Hepatocyte (in vitro differentiated cells): ENCODE measurements around the gene ARHGEF10L. TPM values are rescaled to one million over a fixed set of nuclear protein-coding genes. Genes with fewer than 3 reads are reported as not detected.
A peak's percentile ranks its signal among the peaks of the same experiment; 100 is the strongest.

ENCODE experiments used
- DNase-seq: peaks from one replicate; pipeline ENCODE4 v3.0.0-alpha.2; 2016; ENCODE audit warnings: low spot score
- H2AFZ ChIP-seq: fragments of 200-600 bp; sonication (generic); 2 replicates; pipeline ENCODE4 v1.6.0; 2016; ENCODE audit warnings: antibody characterized with exemption, mild to moderate bottlenecking
- H3K27ac ChIP-seq: fragments of 200-600 bp; sonication (generic); 2 replicates; pipeline ENCODE4 v1.5.1; 2016; ENCODE audit warnings: mild to moderate bottlenecking
- H3K27me3 ChIP-seq: fragments of 200-600 bp; sonication (generic); 2 replicates; pipeline ENCODE4 v1.6.1; 2016
- H3K36me3 ChIP-seq: fragments of 200-600 bp; sonication (generic); replicated peaks from 2 replicates; pipeline ENCODE4 v1.5.1; 2016; ENCODE audit warnings: low read depth; ENCODE audit not compliant: insufficient read depth
- H3K4me1 ChIP-seq: fragments of 200-600 bp; sonication (generic); 2 replicates; pipeline ENCODE4 v1.5.1; 2016; ENCODE audit warnings: mild to moderate bottlenecking, moderate library complexity; ENCODE audit not compliant: insufficient read depth
- H3K4me2 ChIP-seq: fragments of 200-600 bp; sonication (generic); 2 replicates; pipeline ENCODE4 v1.6.0; 2016
- H3K4me3 ChIP-seq: fragments of 200-600 bp; sonication (generic); 2 replicates; pipeline ENCODE4 v1.5.1; 2016; ENCODE audit warnings: mild to moderate bottlenecking
- H3K79me2 ChIP-seq: fragments of 200-600 bp; sonication (generic); 2 replicates; pipeline ENCODE4 v1.6.0; 2017; ENCODE audit warnings: mild to moderate bottlenecking
- H3K9me2 ChIP-seq: fragments of 200-600 bp; sonication (generic); replicated peaks from 2 replicates; pipeline ENCODE4 v1.6.0; 2017; ENCODE audit warnings: mild to moderate bottlenecking; ENCODE audit not compliant: insufficient read depth
- H3K9me3 ChIP-seq: fragments of 200-600 bp; sonication (generic); 2 replicates; pipeline ENCODE4 v1.5.1; 2016; ENCODE audit warnings: low read depth, mild to moderate bottlenecking
- H4K20me1 ChIP-seq: fragments of 200-600 bp; sonication (generic); 2 replicates; pipeline ENCODE4 v1.6.0; 2016; ENCODE audit warnings: mild to moderate bottlenecking; ENCODE audit not compliant: insufficient read depth, poor library complexity, severe bottlenecking
- CTCF ChIP-seq: fragments of 200-600 bp; sonication (generic); IDR thresholded peaks from 2 replicates; pipeline ENCODE4 v1.5.1; 2016; ENCODE audit warnings: antibody characterized with exemption, mild to moderate bottlenecking; ENCODE audit not compliant: poor library complexity
- EZH2 ChIP-seq: fragments of 200-600 bp; sonication (generic); IDR thresholded peaks from 2 replicates; pipeline ENCODE4 v1.6.1; 2016; ENCODE audit warnings: antibody characterized with exemption, mild to moderate bottlenecking, borderline replicate concordance
- EZH2phosphoT487 ChIP-seq: fragments of 200-600 bp; sonication (generic); IDR thresholded peaks from one replicate; pipeline ENCODE4 v1.6.1; 2018; ENCODE audit warnings: antibody characterized with exemption, mild to moderate bottlenecking, low read depth, moderate library complexity; ENCODE audit not compliant: unreplicated experiment, severe bottlenecking
- WGBS: methylation state at CpG from one replicate; pipeline ENCODE4 v1.1.6; 2016; ENCODE audit warnings: low lambda C conversion rate; ENCODE audit errors: missing lambda C conversion rate; 5-methylcytosine and 5-hydroxymethylcytosine counted together
- polyA plus RNA-seq: library from polyadenylated mRNA; unstranded; fragments of >200 nt; fragmentation: Nextera tagmentation; extraction: Ambion mirVana; gene quantifications from 2 replicates; pipeline ENCODE4 v1.2.1, GENCODE V29; 2016
- total RNA-seq: library from RNA; depleted of rRNA; stranded (reverse); fragments of >200 nt; gene quantifications from 2 replicates; pipeline ENCODE4 v1.2.3, GENCODE V29; 2014

ARHGEF10L gene
- total and polyA plus RNA-seq, 2 experiments from 2014 or later: 40.4 to 48.3 TPM

GRCh38 chr1:17540255-17541001, 930 bp downstream of the ARHGEF10L start:
- TF ChIP-seq CTCF (no peak), EZH2 (no peak), EZH2phosphoT487 (no peak)
- Histone ChIP-seq H2AFZ (peak overlapping the region; percentile 84), H3K27ac (peak overlapping the region; percentile 89), H3K4me3 (peak overlapping the region; percentile 87), H3K36me3 (no peaks in the 10 kb centered on the region), H3K9me3 (no peaks in the 10 kb centered on the region), H3K9me2 (no peaks in the 10 kb centered on the region), H3K4me2 (peak overlapping the region; percentile 96), H3K4me1 (peaks cover 22% of the 10 kb centered on the region), H3K27me3 (no peaks in the 10 kb centered on the region), H3K79me2 (peaks cover 39% of the 10 kb centered on the region), H4K20me1 (no peaks in the 10 kb centered on the region)
- DNase-seq: peak; percentile 73
- 13% methylated on average over 26 of the region's 26 CpGs for WGBS

GRCh38 chr1:17542645-17543044, 3.1 kb downstream of the ARHGEF10L start:
- Histone ChIP-seq H3K9me2 (no peaks in the 10 kb centered on the region), H3K79me2 (peaks cover 61% of the 10 kb centered on the region), H3K36me3 (no peaks in the 10 kb centered on the region), H3K27me3 (no peaks in the 10 kb centered on the region), H3K4me1 (peaks cover 22% of the 10 kb centered on the region), H4K20me1 (peaks cover 7% of the 10 kb centered on the region), H2AFZ (no peak overlapping the region), H3K4me3 (no peak overlapping the region), H3K27ac (no peak overlapping the region), H3K4me2 (no peak overlapping the region), H3K9me3 (no peaks in the 10 kb centered on the region)
- DNase-seq: no peak
- 87% methylated on average over 7 of the region's 7 CpGs for WGBS
- TF ChIP-seq EZH2 (no peak), EZH2phosphoT487 (no peak), CTCF (no peak)

- Histone ChIP-seq H3K9me3 (no peaks in the 10 kb centered on the region), H3K79me2 (peaks cover 80% of the 10 kb centered on the region), H3K4me2 (no peak overlapping the region), H4K20me1 (peaks cover 7% of the 10 kb centered on the region), H3K4me1 (peaks cover 8% of the 10 kb centered on the region), H2AFZ (no peak overlapping the region), H3K4me3 (no peak overlapping the region), H3K27ac (no peak overlapping the region), H3K36me3 (no peaks in the 10 kb centered on the region), H3K27me3 (no peaks in the 10 kb centered on the region), H3K9me2 (no peaks in the 10 kb centered on the region)
- no peak for TF ChIP-seq CTCF
- TF ChIP-seq EZH2: no peak
- TF ChIP-seq EZH2phosphoT487: no peak
- 87% methylated on average over 6 of the region's 6 CpGs for WGBS
- no peak for DNase-seq
Observed at GRCh38 chr1:17544776-17545350, 5.4 kb downstream of the ARHGEF10L start.
